Limb (tissue), 2 donors: ENCODE results near the gene PPP1R36.
"Not testable (repeated sequence)": the region's sequence is repeated elsewhere in the genome, so short reads cannot be mapped to it uniquely, and the experiment has no call there.

Experiments
- DNase-seq, 2 donors: peaks; one replicate each; pipeline ENCODE4 v3.0.0-alpha.2; 2016; ENCODE audit errors: extremely low spot score in 2 of 2

Gene PPP1R36

GRCh38 chr14:64518229-64518628 is 31.5 kb upstream of the PPP1R36 start:
- no peak for DNase-seq

GRCh38 chr14:64520699-64521098 is 29.1 kb upstream of the PPP1R36 start:
- DNase-seq = no peak

- no peak for DNase-seq
Measured at GRCh38 chr14:64522591-64523355, 27.0 kb upstream of the PPP1R36 start.

GRCh38 chr14:64525354-64525753 is 24.4 kb upstream of the PPP1R36 start:
- DNase-seq = no peak

DNA sequence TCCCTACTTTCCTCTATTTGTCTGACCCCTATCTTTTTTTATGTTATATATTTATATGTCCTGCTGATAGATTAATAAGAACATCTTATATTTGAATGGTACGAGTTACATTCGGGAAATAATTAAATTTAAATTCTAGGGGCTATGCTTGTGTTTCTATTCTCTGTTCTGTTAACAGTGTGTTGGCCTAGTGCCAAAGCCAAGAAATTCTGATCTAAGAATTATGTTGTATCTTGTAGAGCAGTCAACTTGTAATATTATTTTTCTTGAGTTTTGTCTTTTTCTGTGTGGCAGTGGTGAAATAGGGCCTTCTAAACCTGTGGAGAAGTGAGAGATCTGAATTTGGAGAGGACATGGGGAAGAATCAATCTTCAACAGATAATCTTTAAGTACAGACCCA is 18.2 kb upstream of the PPP1R36 start:
- DNase-seq = no peak

DNA sequence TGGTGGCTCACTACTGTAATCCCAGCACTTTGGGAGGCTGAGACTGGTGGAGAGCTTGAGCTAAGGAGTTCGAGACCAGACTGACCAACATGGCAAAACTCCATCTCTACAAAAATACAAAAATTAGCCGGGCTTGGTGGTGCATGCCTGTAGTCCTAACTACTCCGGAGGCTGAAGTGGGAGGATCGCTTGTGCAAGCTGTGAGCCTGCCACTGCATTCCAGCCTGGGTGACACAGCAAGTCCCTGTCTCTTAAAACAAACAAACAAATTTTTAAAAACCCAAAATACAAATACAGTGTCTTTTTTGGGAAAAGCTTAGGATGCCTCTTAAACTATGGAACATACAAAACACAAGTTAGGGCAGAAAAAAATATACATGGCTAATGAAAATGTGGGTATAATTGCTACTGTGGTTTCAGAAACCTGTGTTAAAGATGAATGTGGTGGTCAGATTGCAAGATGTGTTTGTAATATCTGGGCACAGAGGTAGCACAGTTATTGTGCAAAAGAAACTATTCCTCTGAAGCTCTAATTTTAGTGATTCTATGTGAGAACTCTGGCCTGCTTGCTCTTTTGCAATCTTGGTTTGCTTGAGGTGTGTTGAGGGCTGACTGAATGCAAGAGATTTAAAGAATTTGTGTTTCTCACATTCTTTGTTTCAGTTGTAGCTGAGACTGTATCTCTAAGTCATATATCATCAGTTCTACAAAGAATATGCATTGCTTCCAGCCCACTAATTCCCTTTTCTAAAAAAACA is 13.1 kb upstream of the PPP1R36 start:
- DNase-seq = no peak

DNA sequence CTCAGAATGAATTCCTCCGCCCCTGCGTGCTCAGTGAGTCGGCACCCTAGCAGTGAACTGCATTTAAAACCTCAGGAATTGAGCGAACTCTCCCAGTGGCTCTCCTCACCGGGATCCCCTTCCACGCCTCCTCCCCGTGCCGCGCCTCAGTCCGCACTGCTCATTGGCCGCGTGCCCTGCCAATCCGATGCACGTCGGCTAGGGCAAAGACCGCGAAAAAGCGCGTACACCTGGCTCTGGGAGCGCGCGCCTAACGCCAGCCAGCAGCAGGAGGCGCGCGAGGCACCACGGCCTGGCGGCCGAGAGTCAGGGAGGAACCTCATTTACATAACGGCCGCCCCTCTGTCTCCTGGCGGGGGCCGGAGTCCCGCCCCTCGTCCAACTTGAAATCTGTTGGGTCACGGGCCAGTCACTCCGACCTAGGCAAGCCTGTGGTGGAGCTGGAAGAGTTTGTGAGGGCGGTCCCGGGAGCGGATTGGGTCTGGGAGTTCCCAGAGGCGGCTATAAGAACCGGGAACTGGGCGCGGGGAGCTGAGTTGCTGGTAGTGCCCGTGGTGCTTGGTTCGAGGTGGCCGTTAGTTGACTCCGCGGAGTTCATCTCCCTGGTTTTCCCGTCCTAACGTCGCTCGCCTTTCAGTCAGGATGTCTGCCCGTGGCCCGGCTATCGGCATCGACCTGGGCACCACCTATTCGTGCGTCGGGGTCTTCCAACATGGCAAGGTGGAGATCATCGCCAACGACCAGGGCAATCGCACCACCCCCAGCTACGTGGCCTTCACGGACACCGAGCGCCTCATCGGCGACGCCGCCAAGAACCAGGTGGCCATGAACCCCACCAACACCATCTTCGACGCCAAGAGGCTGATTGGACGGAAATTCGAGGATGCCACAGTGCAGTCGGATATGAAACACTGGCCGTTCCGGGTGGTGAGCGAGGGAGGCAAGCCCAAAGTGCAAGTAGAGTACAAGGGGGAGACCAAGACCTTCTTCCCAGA is 9.3 kb upstream of the PPP1R36 start, which contains the start of gene HSPA2:
TSS of gene HSPA2 (plus strand) at position 534 of the 995 bp plus-strand sequence. CDS start at position 643, 109 bp downstream.
- peak; percentile 97 to 99 for DNase-seq

DNA sequence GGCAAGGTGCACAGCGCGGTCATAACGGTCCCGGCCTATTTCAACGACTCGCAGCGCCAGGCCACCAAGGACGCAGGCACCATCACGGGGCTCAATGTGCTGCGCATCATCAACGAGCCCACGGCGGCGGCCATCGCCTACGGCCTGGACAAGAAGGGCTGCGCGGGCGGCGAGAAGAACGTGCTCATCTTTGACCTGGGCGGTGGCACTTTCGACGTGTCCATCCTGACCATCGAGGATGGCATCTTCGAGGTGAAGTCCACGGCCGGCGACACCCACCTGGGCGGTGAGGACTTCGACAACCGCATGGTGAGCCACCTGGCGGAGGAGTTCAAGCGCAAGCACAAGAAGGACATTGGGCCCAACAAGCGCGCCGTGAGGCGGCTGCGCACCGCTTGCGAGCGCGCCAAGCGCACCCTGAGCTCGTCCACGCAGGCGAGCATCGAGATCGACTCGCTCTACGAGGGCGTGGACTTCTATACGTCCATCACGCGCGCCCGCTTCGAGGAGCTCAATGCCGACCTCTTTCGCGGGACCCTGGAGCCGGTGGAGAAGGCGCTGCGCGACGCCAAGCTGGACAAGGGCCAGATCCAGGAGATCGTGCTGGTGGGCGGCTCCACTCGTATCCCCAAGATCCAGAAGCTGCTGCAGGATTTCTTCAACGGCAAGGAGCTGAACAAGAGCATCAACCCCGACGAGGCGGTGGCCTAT is 8.3 kb upstream of the PPP1R36 start:
- DNase-seq = peak in 1 of 2 donors; percentile 63

DNA sequence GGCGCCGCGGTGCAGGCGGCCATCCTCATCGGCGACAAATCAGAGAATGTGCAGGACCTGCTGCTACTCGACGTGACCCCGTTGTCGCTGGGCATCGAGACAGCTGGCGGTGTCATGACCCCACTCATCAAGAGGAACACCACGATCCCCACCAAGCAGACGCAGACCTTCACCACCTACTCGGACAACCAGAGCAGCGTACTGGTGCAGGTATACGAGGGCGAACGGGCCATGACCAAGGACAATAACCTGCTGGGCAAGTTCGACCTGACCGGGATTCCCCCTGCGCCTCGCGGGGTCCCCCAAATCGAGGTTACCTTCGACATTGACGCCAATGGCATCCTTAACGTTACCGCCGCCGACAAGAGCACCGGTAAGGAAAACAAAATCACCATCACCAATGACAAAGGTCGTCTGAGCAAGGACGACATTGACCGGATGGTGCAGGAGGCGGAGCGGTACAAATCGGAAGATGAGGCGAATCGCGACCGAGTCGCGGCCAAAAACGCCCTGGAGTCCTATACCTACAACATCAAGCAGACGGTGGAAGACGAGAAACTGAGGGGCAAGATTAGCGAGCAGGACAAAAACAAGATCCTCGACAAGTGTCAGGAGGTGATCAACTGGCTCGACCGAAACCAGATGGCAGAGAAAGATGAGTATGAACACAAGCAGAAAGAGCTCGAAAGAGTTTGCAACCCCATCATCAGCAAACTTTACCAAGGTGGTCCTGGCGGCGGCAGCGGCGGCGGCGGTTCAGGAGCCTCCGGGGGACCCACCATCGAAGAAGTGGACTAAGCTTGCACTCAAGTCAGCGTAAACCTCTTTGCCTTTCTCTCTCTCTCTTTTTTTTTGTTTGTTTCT is 7.6 kb upstream of the PPP1R36 start:
- DNase-seq = peak in 1 of 2 donors; percentile 37

- DNase-seq = no peak
Measured at GRCh38 chr14:64542836-64543201, 6.9 kb upstream of the PPP1R36 start.

DNA sequence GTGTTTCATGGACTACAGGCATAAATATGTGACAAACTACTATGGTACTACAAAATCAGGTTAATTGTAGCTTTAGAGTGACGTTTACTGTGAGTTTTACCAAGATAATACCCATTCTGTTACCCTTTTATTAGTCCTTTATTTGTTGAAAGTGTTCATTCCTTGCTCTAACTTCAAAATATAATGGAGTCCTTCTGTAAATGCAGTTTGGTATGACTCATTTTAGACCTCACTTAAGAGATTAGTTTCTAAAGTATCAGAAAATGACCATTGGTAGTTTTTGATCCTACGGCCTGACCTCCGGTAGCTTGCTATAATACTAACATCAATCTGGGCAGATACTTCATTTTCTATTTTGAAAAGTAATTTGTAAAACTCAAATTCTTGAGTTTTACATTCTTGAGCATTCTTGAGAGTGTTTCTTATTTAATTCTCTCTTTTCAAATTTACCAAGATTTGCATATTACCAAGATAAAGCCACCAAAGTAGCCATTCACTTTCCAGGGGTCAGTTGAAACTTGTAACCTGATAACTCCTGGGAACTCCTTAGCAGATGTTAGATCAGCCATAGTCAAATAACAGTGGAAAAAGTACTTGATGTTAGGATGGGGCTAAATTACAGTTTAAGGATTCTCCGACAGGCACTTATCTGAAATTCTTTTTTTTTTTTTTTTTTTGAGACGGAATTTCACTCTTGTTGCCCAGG is 5.0 kb upstream of the PPP1R36 start:
- DNase-seq = no peak

DNA sequence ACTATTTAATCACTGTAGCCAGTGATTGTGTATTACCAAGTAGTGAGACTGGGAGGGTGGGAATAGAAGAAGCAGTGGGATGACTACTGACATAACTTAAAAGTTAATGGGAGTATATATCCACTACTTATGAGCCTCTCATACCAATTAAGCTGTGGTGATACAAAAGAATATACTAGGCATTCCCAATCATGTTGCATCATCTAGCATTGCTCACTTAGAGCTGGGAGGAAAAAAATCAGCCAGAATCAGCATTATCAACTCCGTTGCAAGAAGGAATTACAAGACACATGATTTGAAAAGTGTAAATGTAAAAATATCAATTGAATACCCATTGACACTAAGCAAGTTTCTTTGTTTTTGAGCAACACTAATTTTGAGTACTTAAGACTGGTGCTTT is 745 bp upstream of the PPP1R36 start:
- no peak for DNase-seq

- no peak for DNase-seq
Measured at GRCh38 chr14:64550621-64551333, 1.0 kb downstream of the PPP1R36 start.

DNA sequence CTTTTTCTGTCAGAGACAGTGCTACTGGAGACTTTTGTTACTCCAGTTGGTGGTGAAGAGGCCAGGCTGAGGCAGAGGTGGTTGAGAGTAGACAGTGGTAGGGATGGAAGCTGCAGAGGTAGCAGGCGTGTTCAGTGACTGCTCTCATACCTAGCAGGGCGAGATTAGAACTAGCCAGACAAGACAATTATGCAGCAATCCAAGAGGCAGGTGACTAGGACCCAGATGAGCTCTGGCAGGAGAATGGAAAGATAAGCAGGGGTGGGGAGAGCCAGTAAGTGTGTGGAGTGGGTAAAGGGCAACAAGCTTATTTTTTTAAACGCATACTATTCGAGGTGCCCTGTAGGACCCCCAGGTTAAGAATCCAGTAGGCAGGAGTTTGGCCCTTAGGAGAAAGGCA is 4.8 kb downstream of the PPP1R36 start:
- DNase-seq = no peak

DNA sequence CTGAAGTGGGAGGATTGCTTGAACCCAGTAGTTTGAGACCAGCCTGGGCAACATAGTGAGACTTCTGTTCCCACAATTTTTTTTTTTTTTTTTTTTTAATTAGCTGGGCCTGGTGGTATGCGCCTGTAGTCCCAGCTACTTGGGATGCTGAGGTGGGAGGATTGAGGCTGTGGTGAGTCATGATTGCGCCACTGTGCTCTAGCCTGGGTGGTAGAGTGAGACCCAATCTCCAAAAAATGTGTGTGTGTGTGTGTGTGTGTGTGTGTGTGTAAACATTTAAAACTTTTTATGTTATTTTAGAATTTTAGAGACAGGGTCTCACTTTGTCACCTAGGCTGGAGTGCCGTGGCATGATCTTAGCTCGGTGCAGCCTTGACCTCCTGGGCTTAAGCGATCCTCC is 6.8 kb downstream of the PPP1R36 start:
- DNase-seq = no peak

GRCh38 chr14:64558216-64558615 is 8.5 kb downstream of the PPP1R36 start:
- not testable (repeated sequence) for DNase-seq

DNA sequence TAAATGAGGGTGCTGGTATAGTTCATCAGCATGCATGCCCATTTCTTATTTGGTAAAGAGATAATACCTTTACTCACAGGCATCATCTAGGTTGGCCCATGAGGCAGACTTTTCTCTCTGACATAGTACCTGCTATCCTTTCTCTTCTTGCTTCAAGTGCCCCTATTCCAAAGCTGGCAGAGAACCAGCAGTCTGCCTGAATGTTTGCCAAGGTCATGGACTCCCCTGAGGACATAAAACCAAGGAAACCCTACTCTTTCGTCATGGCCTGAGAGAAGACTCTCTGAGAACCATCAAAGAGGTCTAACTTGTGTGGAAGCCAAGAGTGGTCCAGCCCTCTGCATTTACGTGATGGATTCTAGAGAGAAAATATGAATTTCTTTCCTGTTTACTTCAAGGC is 11.9 kb downstream of the PPP1R36 start:
- DNase-seq = no peak

- DNase-seq = no peak
Measured at GRCh38 chr14:64562436-64562835, 12.7 kb downstream of the PPP1R36 start.

DNA sequence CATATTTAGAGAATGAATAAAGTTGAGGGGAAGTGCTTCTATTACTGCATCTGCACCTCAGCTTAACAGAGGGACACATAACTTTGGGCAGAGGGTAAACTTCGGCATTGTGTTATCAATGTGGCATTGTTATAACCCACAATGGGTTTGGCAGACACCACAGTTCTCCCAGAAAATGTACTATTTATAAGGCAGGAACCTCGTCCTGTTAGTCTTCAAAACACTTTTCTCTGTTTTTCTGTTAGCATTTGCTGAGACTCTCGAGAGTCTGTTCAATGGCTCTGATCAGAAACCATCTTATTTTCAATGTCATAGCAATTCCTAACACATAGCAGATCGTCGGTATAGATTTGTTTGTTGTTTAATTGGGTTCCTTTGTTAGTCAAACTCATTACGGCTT is 13.9 kb downstream of the PPP1R36 start:
- DNase-seq = no peak
